Hepatocyte (in vitro differentiated cells): ENCODE measurements around the gene SLAMF7. TPM values are rescaled to one million over a fixed set of nuclear protein-coding genes. Genes with fewer than 3 reads are reported as not detected.

ENCODE experiments used
- DNase-seq: peaks from one replicate; pipeline ENCODE4 v3.0.0-alpha.2; 2016; ENCODE audit warnings: low spot score
- H2AFZ ChIP-seq: fragments of 200-600 bp; sonication (generic); 2 replicates; pipeline ENCODE4 v1.6.0; 2016; ENCODE audit warnings: antibody characterized with exemption, mild to moderate bottlenecking
- H3K27ac ChIP-seq: fragments of 200-600 bp; sonication (generic); 2 replicates; pipeline ENCODE4 v1.5.1; 2016; ENCODE audit warnings: mild to moderate bottlenecking
- H3K27me3 ChIP-seq: fragments of 200-600 bp; sonication (generic); 2 replicates; pipeline ENCODE4 v1.6.1; 2016
- H3K36me3 ChIP-seq: fragments of 200-600 bp; sonication (generic); replicated peaks from 2 replicates; pipeline ENCODE4 v1.5.1; 2016; ENCODE audit warnings: low read depth; ENCODE audit not compliant: insufficient read depth
- H3K4me1 ChIP-seq: fragments of 200-600 bp; sonication (generic); 2 replicates; pipeline ENCODE4 v1.5.1; 2016; ENCODE audit warnings: mild to moderate bottlenecking, moderate library complexity; ENCODE audit not compliant: insufficient read depth
- H3K4me2 ChIP-seq: fragments of 200-600 bp; sonication (generic); 2 replicates; pipeline ENCODE4 v1.6.0; 2016
- H3K4me3 ChIP-seq: fragments of 200-600 bp; sonication (generic); 2 replicates; pipeline ENCODE4 v1.5.1; 2016; ENCODE audit warnings: mild to moderate bottlenecking
- H3K79me2 ChIP-seq: fragments of 200-600 bp; sonication (generic); 2 replicates; pipeline ENCODE4 v1.6.0; 2017; ENCODE audit warnings: mild to moderate bottlenecking
- H3K9me2 ChIP-seq: fragments of 200-600 bp; sonication (generic); replicated peaks from 2 replicates; pipeline ENCODE4 v1.6.0; 2017; ENCODE audit warnings: mild to moderate bottlenecking; ENCODE audit not compliant: insufficient read depth
- H3K9me3 ChIP-seq: fragments of 200-600 bp; sonication (generic); 2 replicates; pipeline ENCODE4 v1.5.1; 2016; ENCODE audit warnings: low read depth, mild to moderate bottlenecking
- H4K20me1 ChIP-seq: fragments of 200-600 bp; sonication (generic); 2 replicates; pipeline ENCODE4 v1.6.0; 2016; ENCODE audit warnings: mild to moderate bottlenecking; ENCODE audit not compliant: insufficient read depth, poor library complexity, severe bottlenecking
- EZH2 ChIP-seq: fragments of 200-600 bp; sonication (generic); IDR thresholded peaks from 2 replicates; pipeline ENCODE4 v1.6.1; 2016; ENCODE audit warnings: antibody characterized with exemption, mild to moderate bottlenecking, borderline replicate concordance
- EZH2phosphoT487 ChIP-seq: fragments of 200-600 bp; sonication (generic); IDR thresholded peaks from one replicate; pipeline ENCODE4 v1.6.1; 2018; ENCODE audit warnings: antibody characterized with exemption, mild to moderate bottlenecking, low read depth, moderate library complexity; ENCODE audit not compliant: unreplicated experiment, severe bottlenecking
- WGBS: methylation state at CpG from one replicate; pipeline ENCODE4 v1.1.6; 2016; ENCODE audit warnings: low lambda C conversion rate; ENCODE audit errors: missing lambda C conversion rate; 5-methylcytosine and 5-hydroxymethylcytosine counted together
- polyA plus RNA-seq: library from polyadenylated mRNA; unstranded; fragments of >200 nt; fragmentation: Nextera tagmentation; extraction: Ambion mirVana; gene quantifications from 2 replicates; pipeline ENCODE4 v1.2.1, GENCODE V29; 2016
- total RNA-seq: library from RNA; depleted of rRNA; stranded (reverse); fragments of >200 nt; gene quantifications from 2 replicates; pipeline ENCODE4 v1.2.3, GENCODE V29; 2014
- TF ChIP-seq, protein P1 (sequence below): fragments of 200-600 bp; sonication (generic); IDR thresholded peaks from 2 replicates; pipeline ENCODE4 v1.5.1; 2016; ENCODE audit warnings: antibody characterized with exemption, mild to moderate bottlenecking; ENCODE audit not compliant: poor library complexity

Gene SLAMF7
- total and polyA plus RNA-seq, 2 experiments from 2014 or later = 0.07 TPM; not detected in 1

DNA sequence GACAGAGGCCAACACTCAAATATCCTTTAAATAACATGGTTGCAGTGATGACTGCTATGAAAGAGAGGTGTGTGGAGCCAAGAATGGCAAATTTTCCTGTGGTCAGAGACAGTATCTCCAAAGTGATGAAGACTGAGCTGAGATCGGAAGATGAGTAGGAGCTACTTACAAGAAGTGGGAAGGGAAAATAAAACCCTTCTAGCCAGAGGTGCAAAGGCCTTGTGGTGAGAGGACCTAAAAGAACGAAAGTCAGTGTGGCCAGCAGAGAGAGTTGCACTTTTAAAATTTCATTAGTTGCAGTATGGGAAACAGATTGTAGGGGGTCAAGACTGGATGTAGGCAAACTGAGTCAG, 17.8 kb downstream of the SLAMF7 start:
- no peak for DNase-seq
- no peak for TF ChIP-seq EZH2phosphoT487
- TF ChIP-seq, protein P1, sequence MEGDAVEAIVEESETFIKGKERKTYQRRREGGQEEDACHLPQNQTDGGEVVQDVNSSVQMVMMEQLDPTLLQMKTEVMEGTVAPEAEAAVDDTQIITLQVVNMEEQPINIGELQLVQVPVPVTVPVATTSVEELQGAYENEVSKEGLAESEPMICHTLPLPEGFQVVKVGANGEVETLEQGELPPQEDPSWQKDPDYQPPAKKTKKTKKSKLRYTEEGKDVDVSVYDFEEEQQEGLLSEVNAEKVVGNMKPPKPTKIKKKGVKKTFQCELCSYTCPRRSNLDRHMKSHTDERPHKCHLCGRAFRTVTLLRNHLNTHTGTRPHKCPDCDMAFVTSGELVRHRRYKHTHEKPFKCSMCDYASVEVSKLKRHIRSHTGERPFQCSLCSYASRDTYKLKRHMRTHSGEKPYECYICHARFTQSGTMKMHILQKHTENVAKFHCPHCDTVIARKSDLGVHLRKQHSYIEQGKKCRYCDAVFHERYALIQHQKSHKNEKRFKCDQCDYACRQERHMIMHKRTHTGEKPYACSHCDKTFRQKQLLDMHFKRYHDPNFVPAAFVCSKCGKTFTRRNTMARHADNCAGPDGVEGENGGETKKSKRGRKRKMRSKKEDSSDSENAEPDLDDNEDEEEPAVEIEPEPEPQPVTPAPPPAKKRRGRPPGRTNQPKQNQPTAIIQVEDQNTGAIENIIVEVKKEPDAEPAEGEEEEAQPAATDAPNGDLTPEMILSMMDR = no peak
- no peak for TF ChIP-seq EZH2
- H3K27me3 ChIP-seq = no peaks in the 10 kb centered on the region
- H3K79me2 ChIP-seq = no peaks in the 10 kb centered on the region
- H3K36me3 ChIP-seq = no peaks in the 10 kb centered on the region
- H3K4me2 ChIP-seq = no peak overlapping the region
- 97% methylated on average over 2 of the region's 2 CpGs for WGBS
- H2AFZ ChIP-seq = no peak overlapping the region
- no peak overlapping the region for H3K4me3 ChIP-seq
- no peaks in the 10 kb centered on the region for H3K9me2 ChIP-seq
- peaks cover 4% of the 10 kb centered on the region for H3K4me1 ChIP-seq
- H3K9me3 ChIP-seq = no peaks in the 10 kb centered on the region
- no peak overlapping the region for H3K27ac ChIP-seq
- H4K20me1 ChIP-seq = no peaks in the 10 kb centered on the region

DNA sequence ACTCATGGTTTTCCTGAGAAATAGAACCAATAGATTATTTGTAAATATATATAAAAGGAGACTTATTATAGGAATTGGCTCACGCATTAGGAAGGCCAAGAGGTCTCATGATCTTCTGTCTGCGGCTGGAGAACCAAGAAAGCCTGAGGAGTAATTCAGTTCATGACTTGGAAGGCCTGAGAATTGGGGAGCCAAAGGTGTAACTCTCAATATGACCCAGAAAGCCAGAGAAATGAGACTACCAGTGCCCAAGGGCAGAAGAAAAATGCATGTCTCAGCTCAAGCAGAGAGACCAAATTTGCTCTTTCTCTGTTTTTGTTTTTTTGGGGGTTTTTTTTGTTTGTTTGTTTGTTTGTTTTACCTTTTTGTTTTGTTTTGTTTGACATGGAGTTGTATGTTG, 19.5 kb downstream of the SLAMF7 start:
- TF ChIP-seq EZH2 (no peak), EZH2phosphoT487 (no peak)
- TF ChIP-seq, protein P1 = no peak
- Histone ChIP-seq H3K79me2 (no peaks in the 10 kb centered on the region), H3K4me2 (no peak overlapping the region), H3K9me3 (no peaks in the 10 kb centered on the region), H3K9me2 (no peaks in the 10 kb centered on the region), H4K20me1 (no peaks in the 10 kb centered on the region), H3K27me3 (no peaks in the 10 kb centered on the region), H3K4me1 (no peaks in the 10 kb centered on the region), H2AFZ (no peak overlapping the region), H3K36me3 (no peaks in the 10 kb centered on the region), H3K27ac (no peak overlapping the region), H3K4me3 (no peak overlapping the region)
- no peak for DNase-seq
- 94% methylated on average over 2 of the region's 2 CpGs for WGBS

DNA sequence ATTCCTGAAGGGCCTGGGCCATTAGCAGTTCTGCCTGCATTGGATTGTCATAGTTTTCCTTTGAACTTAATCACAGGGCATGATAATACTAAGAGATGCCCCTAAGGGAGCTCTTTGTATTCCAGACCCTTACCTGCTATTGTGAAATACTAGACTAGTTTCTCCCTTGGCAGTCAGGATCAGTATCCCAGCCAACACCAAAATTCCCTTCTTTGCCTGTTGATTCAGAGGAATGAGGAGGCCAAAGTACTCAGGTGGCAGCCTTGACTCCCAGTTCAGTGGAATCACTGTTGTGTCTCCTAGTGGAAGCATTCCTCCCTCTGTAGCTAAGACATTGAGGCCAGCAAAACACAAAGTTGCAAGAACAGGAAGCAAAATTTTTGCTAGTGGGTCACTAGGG, 20.7 kb downstream of the SLAMF7 start:
- Histone ChIP-seq H3K36me3 (no peaks in the 10 kb centered on the region), H3K4me2 (no peak overlapping the region), H4K20me1 (no peaks in the 10 kb centered on the region), H3K27me3 (no peaks in the 10 kb centered on the region), H3K4me1 (no peaks in the 10 kb centered on the region), H3K9me3 (no peaks in the 10 kb centered on the region), H2AFZ (no peak overlapping the region), H3K79me2 (no peaks in the 10 kb centered on the region), H3K4me3 (no peak overlapping the region), H3K9me2 (no peaks in the 10 kb centered on the region), H3K27ac (no peak overlapping the region)
- TF ChIP-seq, protein P1 = no peak
- TF ChIP-seq EZH2phosphoT487 (no peak), EZH2 (no peak)
- no peak for DNase-seq

DNA sequence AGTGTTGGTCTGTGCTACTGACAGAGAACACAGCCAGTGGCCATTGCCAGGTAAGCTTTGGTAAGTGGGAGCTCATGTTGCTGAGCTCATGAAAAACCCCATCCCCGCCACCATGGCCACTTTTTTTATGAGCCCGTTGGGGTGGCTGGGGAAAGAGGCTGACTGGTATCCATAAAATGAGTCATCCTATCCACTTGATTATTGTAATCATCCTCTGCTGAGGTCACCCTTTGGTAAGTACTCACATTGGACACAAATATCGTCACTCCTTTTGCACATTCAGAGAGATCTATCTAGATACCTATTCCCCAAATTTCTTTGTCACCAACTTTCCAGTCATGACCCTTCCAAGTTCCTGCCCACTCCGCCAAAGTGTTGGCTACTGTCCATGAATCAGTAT, 22.0 kb downstream of the SLAMF7 start:
- Histone ChIP-seq H3K9me2 (no peaks in the 10 kb centered on the region), H2AFZ (no peak overlapping the region), H3K36me3 (no peaks in the 10 kb centered on the region), H4K20me1 (no peaks in the 10 kb centered on the region), H3K27me3 (no peaks in the 10 kb centered on the region), H3K79me2 (no peaks in the 10 kb centered on the region), H3K27ac (no peak overlapping the region), H3K4me1 (no peaks in the 10 kb centered on the region), H3K4me2 (no peak overlapping the region), H3K9me3 (no peaks in the 10 kb centered on the region), H3K4me3 (no peak overlapping the region)
- TF ChIP-seq EZH2phosphoT487 = no peak
- DNase-seq = no peak
- 89% methylated on average over 4 of the region's 4 CpGs for WGBS
